K562 (cell line): Measurements from ENCODE around the gene SCYL1. TPM values are rescaled to one million over a fixed set of nuclear protein-coding genes. Genes with fewer than 3 reads are reported as not detected.

Experiments
- ATAC-seq: fragments of 200-7000 bp; cut with Tn5 transposase; 3 replicates; pipeline ENCODE4 v1.9.1; 2020; ENCODE audit warnings: moderate library complexity
- BruUV-seq: library from RNA; stranded (reverse); fragments of 400-500 nt; replicated peaks from 2 replicates; lab custom pipeline; 2021; lab: Mats Ljungman, UMichigan
- CTCF ChIA-PET: fragments of 300-600 bp; formaldehyde crosslinking; extraction: SDS; loops from one replicate; lab custom pipeline; 2021; ENCODE audit warnings: low intra/inter-chr PET ratio; lab: Yijun Ruan, JAX
- POLR2A ChIA-PET: fragments of 300-600, 350-650 bp; sonication (Branson Sonifier 250); formaldehyde crosslinking; extraction: SDS; loops from one replicate; lab custom pipeline; 2021; ENCODE audit warnings: antibody characterized with exemption, inconsistent platforms; lab: Yijun Ruan, JAX
- DNase-seq, 4 experiments: peaks; one replicate each; pipeline versions ENCODE4 v3.0.0 to v3.0.0-alpha.2; 2011 to 2018; ENCODE audit warnings: low spot score in 3 of 4, mixed read lengths in 3 of 4; ENCODE audit errors: extremely low read depth in 1 of 4
- FAIRE-seq: peaks from 2 replicates; lab custom pipeline; 2011; peaks lifted over from hg19 to GRCh38; lab: Jason Lieb, UNC
- H2AFZ ChIP-seq: 2 replicates; pipeline ENCODE4 v1.6.0; 2011; ENCODE audit warnings: low read depth, low read length, control low read depth, inconsistent platforms
- H3K27ac ChIP-seq: fragments of 200-600 bp; 3 replicates; pipeline ENCODE4 v1.8.0; 2011; ENCODE audit warnings: low read depth, mild to moderate bottlenecking, control low read depth, inconsistent platforms, low read length, moderate library complexity, mixed read lengths; ENCODE audit errors: extremely low read depth
- H3K27me3 ChIP-seq, 2 experiments: fragments of 300-600 bp in 1 of 2; 2 replicates in 1 of 2; 3 replicates in 1 of 2; pipeline versions ENCODE4 v1.6.0 to v1.8.0; 2011; ENCODE audit warnings: inconsistent platforms in 2 of 2, low read length in 2 of 2, mild to moderate bottlenecking in 1 of 2, mixed read lengths in 1 of 2, moderate library complexity in 1 of 2; ENCODE audit not compliant: control insufficient read depth in 2 of 2, insufficient read depth in 2 of 2
- H3K36me3 ChIP-seq: fragments of 300-600 bp; 3 replicates; pipeline ENCODE4 v1.8.0; 2011; ENCODE audit warnings: mild to moderate bottlenecking, low read length, inconsistent platforms; ENCODE audit not compliant: control insufficient read depth, insufficient read depth
- H3K4me1 ChIP-seq, 2 experiments: fragments of 200-600 bp in 1 of 2; replicated peaks in 1 of 2; 2 replicates in 1 of 2; 3 replicates in 1 of 2; pipeline versions ENCODE4 v1.5.1 to v1.8.0; 2011; ENCODE audit warnings: inconsistent platforms in 2 of 2, low read length in 2 of 2, mild to moderate bottlenecking in 1 of 2, mixed read lengths in 1 of 2, moderate library complexity in 1 of 2; ENCODE audit not compliant: control insufficient read depth in 2 of 2, insufficient read depth in 2 of 2
- H3K4me2 ChIP-seq: 2 replicates; pipeline ENCODE4 v1.6.1; 2011; ENCODE audit warnings: low read length, control low read depth, inconsistent platforms, mixed read lengths; ENCODE audit not compliant: insufficient read depth
- H3K4me3 ChIP-seq: fragments of 200-600 bp; sonication (generic), shearing (Covaris generic); 2 replicates; pipeline ENCODE4 v1.5.1; 2016; ENCODE audit warnings: control low read depth, inconsistent platforms
- H3K79me2 ChIP-seq: fragments of 200-600 bp; 3 replicates; pipeline ENCODE4 v1.8.0; 2011; ENCODE audit warnings: low read length, inconsistent platforms; ENCODE audit not compliant: control insufficient read depth, insufficient read depth
- H3K9ac ChIP-seq, 2 experiments: 2 replicates each; pipeline versions ENCODE4 v1.6.0 to v1.6.1; 2011; ENCODE audit warnings: low read depth in 2 of 2, low read length in 2 of 2, control low read depth in 1 of 2, inconsistent platforms in 1 of 2, mild to moderate bottlenecking in 1 of 2, mixed read lengths in 1 of 2; ENCODE audit not compliant: insufficient read depth in 1 of 2
- H3K9me1 ChIP-seq: one replicate; pipeline ENCODE4 v1.6.0; 2011; ENCODE audit warnings: inconsistent platforms, mild to moderate bottlenecking, low read length, moderate library complexity; ENCODE audit not compliant: control insufficient read depth, insufficient read depth
- H3K9me3 ChIP-seq: replicated peaks from 2 replicates; pipeline ENCODE4 v1.5.1; 2011; ENCODE audit warnings: low read depth, low read length, inconsistent platforms; ENCODE audit not compliant: control insufficient read depth, insufficient read depth
- H4K20me1 ChIP-seq: replicated peaks from 2 replicates; pipeline ENCODE4 v1.6.1; 2011; ENCODE audit warnings: low read length, inconsistent platforms, mixed read lengths; ENCODE audit not compliant: control insufficient read depth, insufficient read depth
- CCAR2 ChIP-seq: fragments of 200-400 bp; formaldehyde crosslinking; IDR thresholded peaks from 2 replicates; pipeline ENCODE4 v1.6.1; 2017; ENCODE audit warnings: mild to moderate bottlenecking, low read depth, low read length
- CEBPB ChIP-seq: fragments of 450-650 bp; IDR thresholded peaks from 2 replicates; pipeline ENCODE4 v1.6.1; 2016; ENCODE audit warnings: missing genetic modification characterization, missing compliant biosample characterization
- CXXC5 ChIP-seq: fragments of 250-450 bp; sonication (Bioruptor Pico); IDR thresholded peaks from 2 replicates; pipeline ENCODE4 v1.8.0; 2022; ENCODE audit warnings: inconsistent platforms, mild to moderate bottlenecking, moderate library complexity
- FOSL1 ChIP-seq: fragments of 200-800 bp; sonication (Bioruptor generic); conservative IDR thresholded peaks from 2 replicates; pipeline ENCODE4 v1.6.1; 2016; ENCODE audit warnings: missing genetic modification characterization, missing compliant biosample characterization
- SMAD4 ChIP-seq: fragments of 250-450 bp; sonication (Bioruptor Pico); conservative IDR thresholded peaks from 2 replicates; pipeline ENCODE4 v1.8.0; 2021; ENCODE audit warnings: inconsistent platforms, mild to moderate bottlenecking, moderate library complexity
- TAF1 ChIP-seq: IDR thresholded peaks from 2 replicates; pipeline ENCODE4 v1.6.1; 2011; ENCODE audit warnings: mild to moderate bottlenecking, low read length, moderate library complexity; ENCODE audit not compliant: insufficient read depth, control insufficient read depth, severe bottlenecking; ENCODE audit errors: extremely low read depth
- TAL1 ChIP-seq: fragments of 450-650 bp; IDR thresholded peaks from 2 replicates; pipeline ENCODE4 v1.6.1; 2016; ENCODE audit warnings: mild to moderate bottlenecking
- ZFX ChIP-seq: sonication (generic); formaldehyde crosslinking; IDR thresholded peaks from 2 replicates; pipeline ENCODE4 v1.8.0; 2022; ENCODE audit warnings: mild to moderate bottlenecking, missing genetic modification reagents, moderate library complexity
- WGBS: fragments of 100-300 bp; shearing (Covaris generic); methylation state at CpG from one replicate; pipeline ENCODE4 v1.1.6; 2016; ENCODE audit warnings: low coverage, mixed read lengths; ENCODE audit not compliant: insufficient coverage; ENCODE audit errors: missing lambda C conversion rate; 5-methylcytosine and 5-hydroxymethylcytosine counted together
- in situ Hi-C: fragments of 300-500 bp; cut with MboI; formaldehyde crosslinking; loops from 4 replicates; pipeline ENCODE4 v1.15.0; 2018; ENCODE audit warnings: inconsistent platforms, mixed read lengths
- intact Hi-C: fragments of 100-400 bp; cut with micrococcal nuclease; formaldehyde crosslinking; loops from 2 replicates; pipeline ENCODE4 v1.14.2; 2022
- polyA plus RNA-seq, 8 experiments: library from polyadenylated mRNA; depleted of rRNA in 4 of 8; stranded (reverse) in 5 of 8; unstranded in 3 of 8; fragments of >200 nt; fragmentation: Nextera tagmentation in 2 of 8; fragmentation: Illumina TruSeq in 1 of 8; extraction: Ambion mirVana in 2 of 8; extraction: Trizol in 1 of 8; gene quantifications; 2 replicates each; pipeline versions ENCODE4 v1.2.1 to v1.2.3, GENCODE V29; 2011 to 2014; ENCODE audit warnings: inconsistent platforms in 1 of 8, missing spikeins in 1 of 8
- total RNA-seq, 7 experiments: library from RNA; depleted of rRNA in 6 of 7; stranded (reverse); fragments of >200 nt in 6 of 7; fragmentation: Illumina TruSeq in 2 of 7; extraction: Trizol in 2 of 7; gene quantifications; 2 replicates each; pipeline versions ENCODE4 v1.2.1 to v1.2.3, GENCODE V29; 2011 to 2021; ENCODE audit warnings: low replicate concordance in 1 of 7
- TF ChIP-seq, protein P1 (sequence below), 2 experiments: fragments of 450-650 bp; IDR thresholded peaks; 2 replicates each; pipeline ENCODE4 v1.6.1; 2016
- TF ChIP-seq, protein P2 (sequence below): fragments of 450-650 bp; formaldehyde crosslinking; IDR thresholded peaks from 2 replicates; pipeline ENCODE4 v1.4.0; 2020; ENCODE audit warnings: mild to moderate bottlenecking, mixed read lengths
- TF ChIP-seq, protein P3 (sequence below): fragments of 250-450 bp; sonication (Bioruptor Pico); IDR thresholded peaks from 2 replicates; pipeline ENCODE4 v1.4.0; 2020

SCYL1 gene
- total and polyA plus RNA-seq, 9 of the 15 experiments (the other 6 are each of a cell fraction or from before 2014, with no cell fraction given): 1.9 to 145 (median 57.6) TPM

DNA sequence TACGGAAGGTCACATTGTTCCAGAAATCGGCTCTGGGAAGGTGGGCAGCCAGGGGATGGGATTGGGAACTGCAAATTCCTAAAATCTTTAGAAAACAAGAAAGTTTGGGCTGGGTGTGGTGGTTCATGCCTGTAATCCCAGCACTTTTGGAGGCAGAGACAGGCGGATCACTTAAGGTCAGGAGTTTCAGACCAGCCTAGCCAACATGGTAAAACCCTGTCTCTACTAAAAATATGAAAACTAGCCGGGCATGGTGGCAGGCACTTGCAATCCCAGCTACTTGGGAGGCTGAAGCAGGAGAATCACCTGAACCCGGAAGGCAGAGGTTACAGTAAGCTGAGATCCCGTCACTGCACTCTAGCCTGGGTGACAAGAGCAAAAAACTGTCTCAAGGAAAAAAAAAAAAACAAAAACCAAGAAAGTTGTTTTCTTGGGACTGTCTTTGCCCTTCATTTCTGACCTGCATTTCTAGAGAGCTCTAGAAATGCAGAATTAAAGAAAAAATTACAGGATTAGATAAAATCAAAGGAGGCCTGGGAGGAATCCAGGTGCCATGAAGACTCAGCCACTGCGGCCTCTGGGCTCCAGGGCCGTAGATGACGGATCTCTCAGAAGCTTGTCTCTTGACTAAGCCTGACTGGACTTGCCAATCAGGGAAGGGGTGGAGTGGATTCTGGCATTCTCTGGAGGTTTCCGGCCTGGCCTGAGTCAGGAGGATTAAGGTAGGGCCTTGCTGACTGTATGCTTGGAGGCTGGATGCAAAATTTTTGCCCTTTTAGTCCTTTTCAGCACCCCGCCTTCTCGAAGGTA is 31.3 kb upstream of the SCYL1 start:
- intact Hi-C loops: no loop called here
- H3K27me3 ChIP-seq: no peaks in the 10 kb centered on the region
- no peaks in the 10 kb centered on the region for H3K9me1 ChIP-seq
- no peaks in the 10 kb centered on the region for H4K20me1 ChIP-seq
- H3K9ac ChIP-seq: peak overlapping the region; percentile 71 to 88; a peak in 3 of 4 replicates
- DNase-seq (peak in 2 of 4 experiments; percentile 55 to 85), FAIRE-seq (peak; percentile 85), ATAC-seq (peak; percentile 4)
- BruUV-seq: no TSS peak
- WGBS: 13% methylated on average over 12 of the region's 12 CpGs
- ChIA-PET CTCF (interaction anchor here (1.1 kb wide), 1 partner anchor 61 kb away, joined by 4 read pairs; no protein-coding TSS in a partner anchor), POLR2A (interaction anchor here (0.5 to 27.6 kb wide), 10 partner anchors 9 to 527 kb away, joined by 3 to 2118 read pairs (median 6); partner anchors contain the start of genes FOSL1, MALAT1 and NEAT1)
- H3K9me3 ChIP-seq: no peaks in the 10 kb centered on the region
- peak overlapping the region; percentile 86 for H2AFZ ChIP-seq
- no peaks in the 10 kb centered on the region for H3K36me3 ChIP-seq
- peak overlapping the region; percentile 81 for H3K4me2 ChIP-seq
- peaks cover 71% of the 10 kb centered on the region for H3K79me2 ChIP-seq
- in situ Hi-C loops: no loop called here
- H3K4me3 ChIP-seq: peak overlapping the region; percentile 4
- peaks cover 73% of the 10 kb centered on the region in 2 experiments for H3K4me1 ChIP-seq
- peak overlapping the region; percentile 84 for H3K27ac ChIP-seq
- peak; percentile 20 for TF ChIP-seq TAF1
- peak; percentile 44; the same call in 1 of the 2 replicates for TF ChIP-seq CXXC5
- TF ChIP-seq TAL1: 0 out of 2 replicates have a peak, but pooled peaks have one; percentile 8
- no peak for TF ChIP-seq CEBPB (tag)
- TF ChIP-seq, protein P1, sequence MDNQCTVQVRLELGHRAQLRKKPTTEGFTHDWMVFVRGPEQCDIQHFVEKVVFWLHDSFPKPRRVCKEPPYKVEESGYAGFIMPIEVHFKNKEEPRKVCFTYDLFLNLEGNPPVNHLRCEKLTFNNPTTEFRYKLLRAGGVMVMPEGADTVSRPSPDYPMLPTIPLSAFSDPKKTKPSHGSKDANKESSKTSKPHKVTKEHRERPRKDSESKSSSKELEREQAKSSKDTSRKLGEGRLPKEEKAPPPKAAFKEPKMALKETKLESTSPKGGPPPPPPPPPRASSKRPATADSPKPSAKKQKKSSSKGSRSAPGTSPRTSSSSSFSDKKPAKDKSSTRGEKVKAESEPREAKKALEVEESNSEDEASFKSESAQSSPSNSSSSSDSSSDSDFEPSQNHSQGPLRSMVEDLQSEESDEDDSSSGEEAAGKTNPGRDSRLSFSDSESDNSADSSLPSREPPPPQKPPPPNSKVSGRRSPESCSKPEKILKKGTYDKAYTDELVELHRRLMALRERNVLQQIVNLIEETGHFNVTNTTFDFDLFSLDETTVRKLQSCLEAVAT (IDR thresholded peaks at IDR 0.05): 0 out of 4 replicates have a peak, but pooled peaks have one; percentile 34 to 45
- 0 out of 2 replicates have a peak, but pooled peaks have one; percentile 24 for TF ChIP-seq SMAD4 (CRISPR knock-in tag)
- TF ChIP-seq, protein P2, sequence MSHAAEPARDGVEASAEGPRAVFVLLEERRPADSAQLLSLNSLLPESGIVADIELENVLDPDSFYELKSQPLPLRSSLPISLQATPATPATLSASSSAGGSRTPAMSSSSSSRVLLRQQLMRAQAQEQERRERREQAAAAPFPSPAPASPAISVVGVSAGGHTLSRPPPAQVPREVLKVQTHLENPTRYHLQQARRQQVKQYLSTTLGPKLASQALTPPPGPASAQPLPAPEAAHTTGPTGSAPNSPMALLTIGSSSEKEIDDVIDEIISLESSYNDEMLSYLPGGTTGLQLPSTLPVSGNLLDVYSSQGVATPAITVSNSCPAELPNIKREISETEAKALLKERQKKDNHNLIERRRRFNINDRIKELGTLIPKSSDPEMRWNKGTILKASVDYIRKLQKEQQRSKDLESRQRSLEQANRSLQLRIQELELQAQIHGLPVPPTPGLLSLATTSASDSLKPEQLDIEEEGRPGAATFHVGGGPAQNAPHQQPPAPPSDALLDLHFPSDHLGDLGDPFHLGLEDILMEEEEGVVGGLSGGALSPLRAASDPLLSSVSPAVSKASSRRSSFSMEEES (CRISPR knock-in tag): no peak
- TF ChIP-seq, protein P3, sequence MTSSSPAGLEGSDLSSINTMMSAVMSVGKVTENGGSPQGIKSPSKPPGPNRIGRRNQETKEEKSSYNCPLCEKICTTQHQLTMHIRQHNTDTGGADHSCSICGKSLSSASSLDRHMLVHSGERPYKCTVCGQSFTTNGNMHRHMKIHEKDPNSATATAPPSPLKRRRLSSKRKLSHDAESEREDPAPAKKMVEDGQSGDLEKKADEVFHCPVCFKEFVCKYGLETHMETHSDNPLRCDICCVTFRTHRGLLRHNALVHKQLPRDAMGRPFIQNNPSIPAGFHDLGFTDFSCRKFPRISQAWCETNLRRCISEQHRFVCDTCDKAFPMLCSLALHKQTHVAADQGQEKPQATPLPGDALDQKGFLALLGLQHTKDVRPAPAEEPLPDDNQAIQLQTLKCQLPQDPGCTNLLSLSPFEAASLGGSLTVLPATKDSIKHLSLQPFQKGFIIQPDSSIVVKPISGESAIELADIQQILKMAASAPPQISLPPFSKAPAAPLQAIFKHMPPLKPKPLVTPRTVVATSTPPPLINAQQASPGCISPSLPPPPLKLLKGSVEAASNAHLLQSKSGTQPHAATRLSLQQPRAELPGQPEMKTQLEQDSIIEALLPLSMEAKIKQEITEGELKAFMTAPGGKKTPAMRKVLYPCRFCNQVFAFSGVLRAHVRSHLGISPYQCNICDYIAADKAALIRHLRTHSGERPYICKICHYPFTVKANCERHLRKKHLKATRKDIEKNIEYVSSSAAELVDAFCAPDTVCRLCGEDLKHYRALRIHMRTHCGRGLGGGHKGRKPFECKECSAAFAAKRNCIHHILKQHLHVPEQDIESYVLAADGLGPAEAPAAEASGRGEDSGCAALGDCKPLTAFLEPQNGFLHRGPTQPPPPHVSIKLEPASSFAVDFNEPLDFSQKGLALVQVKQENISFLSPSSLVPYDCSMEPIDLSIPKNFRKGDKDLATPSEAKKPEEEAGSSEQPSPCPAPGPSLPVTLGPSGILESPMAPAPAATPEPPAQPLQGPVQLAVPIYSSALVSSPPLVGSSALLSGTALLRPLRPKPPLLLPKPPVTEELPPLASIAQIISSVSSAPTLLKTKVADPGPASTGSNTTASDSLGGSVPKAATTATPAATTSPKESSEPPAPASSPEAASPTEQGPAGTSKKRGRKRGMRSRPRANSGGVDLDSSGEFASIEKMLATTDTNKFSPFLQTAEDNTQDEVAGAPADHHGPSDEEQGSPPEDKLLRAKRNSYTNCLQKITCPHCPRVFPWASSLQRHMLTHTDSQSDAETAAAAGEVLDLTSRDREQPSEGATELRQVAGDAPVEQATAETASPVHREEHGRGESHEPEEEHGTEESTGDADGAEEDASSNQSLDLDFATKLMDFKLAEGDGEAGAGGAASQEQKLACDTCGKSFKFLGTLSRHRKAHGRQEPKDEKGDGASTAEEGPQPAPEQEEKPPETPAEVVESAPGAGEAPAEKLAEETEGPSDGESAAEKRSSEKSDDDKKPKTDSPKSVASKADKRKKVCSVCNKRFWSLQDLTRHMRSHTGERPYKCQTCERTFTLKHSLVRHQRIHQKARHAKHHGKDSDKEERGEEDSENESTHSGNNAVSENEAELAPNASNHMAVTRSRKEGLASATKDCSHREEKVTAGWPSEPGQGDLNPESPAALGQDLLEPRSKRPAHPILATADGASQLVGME (CRISPR knock-in tag): no peak
- peak; percentile 50; the same call in 1 of the 2 replicates for TF ChIP-seq FOSL1 (tag)
- peak; percentile 20; the same call in 1 of the 2 replicates for TF ChIP-seq ZFX (CRISPR knock-in tag)
- TF ChIP-seq CCAR2: no peak
